Activated T-helper 17 cell treated with anti-CD3 and anti-CD28 coated beads, Interleukin-2, amount 50 U/mL, for 72 hours (primary cell): ENCODE results near the gene CITED2. TPM values are rescaled to one million over a fixed set of nuclear protein-coding genes. Genes with fewer than 3 reads are reported as not detected.

ENCODE experiments used
- ATAC-seq: fragments of 150-1000 bp; cut with Tn5 transposase; replicated peaks from 2 replicates; pipeline ENCODE4 v1.10.0; 2021; ENCODE audit warnings: mild to moderate bottlenecking, moderate library complexity
- H3K27ac Mint-ChIP-seq: one replicate; pipeline ENCODE4 v1.8.0; 2022; ENCODE audit warnings: mixed read lengths
- H3K27me3 Mint-ChIP-seq: one replicate; pipeline ENCODE4 v1.8.0; 2022; ENCODE audit warnings: mixed read lengths
- H3K36me3 Mint-ChIP-seq: one replicate; pipeline ENCODE4 v1.8.0; 2022; ENCODE audit warnings: low read depth, mild to moderate bottlenecking, mixed read lengths
- H3K4me1 Mint-ChIP-seq: one replicate; pipeline ENCODE4 v1.8.0; 2022; ENCODE audit warnings: mixed read lengths
- H3K4me3 Mint-ChIP-seq: one replicate; pipeline ENCODE4 v1.8.0; 2022; ENCODE audit warnings: mild to moderate bottlenecking, mixed read lengths
- H3K9me3 Mint-ChIP-seq: one replicate; pipeline ENCODE4 v1.8.0; 2022; ENCODE audit warnings: mixed read lengths
- total RNA-seq, 2 donors: library from RNA; stranded (reverse); gene quantifications; one replicate each; pipeline ENCODE4 v1.2.3, GENCODE V29; 2022

The CITED2 gene
- total RNA-seq, 2 donors from 2014 or later = 60.9 to 99.4 TPM

GRCh38 chr6:139337830-139338229 lies 36.6 kb downstream of the CITED2 start:
- H3K27me3 Mint-ChIP-seq = no peaks in the 10 kb centered on the region
- H3K4me3 Mint-ChIP-seq = no peak overlapping the region
- H3K36me3 Mint-ChIP-seq = no peaks in the 10 kb centered on the region
- H3K27ac Mint-ChIP-seq = no peak overlapping the region
- no peak for ATAC-seq
- H3K4me1 Mint-ChIP-seq = peaks cover 2% of the 10 kb centered on the region
- no peaks in the 10 kb centered on the region for H3K9me3 Mint-ChIP-seq

GRCh38 chr6:139337001-139337400 lies 37.4 kb downstream of the CITED2 start:
- no peaks in the 10 kb centered on the region for H3K27me3 Mint-ChIP-seq
- H3K9me3 Mint-ChIP-seq = no peaks in the 10 kb centered on the region

GRCh38 chr6:139336488-139336887 lies 38.0 kb downstream of the CITED2 start:
- Mint-ChIP-seq H3K4me3 (no peak overlapping the region), H3K9me3 (no peaks in the 10 kb centered on the region), H3K4me1 (no peaks in the 10 kb centered on the region), H3K36me3 (no peaks in the 10 kb centered on the region), H3K27me3 (no peaks in the 10 kb centered on the region), H3K27ac (no peak overlapping the region)
- ATAC-seq = no peak

More at GRCh38 chr6:139337001-139337400, 37.4 kb downstream of the CITED2 start:
- H3K4me3 Mint-ChIP-seq = no peak overlapping the region
- no peak for ATAC-seq
- no peaks in the 10 kb centered on the region for H3K4me1 Mint-ChIP-seq
- H3K36me3 Mint-ChIP-seq = no peaks in the 10 kb centered on the region
- H3K27ac Mint-ChIP-seq = no peak overlapping the region

- Mint-ChIP-seq H3K27ac (no peak overlapping the region), H3K27me3 (no peaks in the 10 kb centered on the region), H3K9me3 (no peaks in the 10 kb centered on the region), H3K4me3 (no peak overlapping the region), H3K36me3 (no peaks in the 10 kb centered on the region), H3K4me1 (no peaks in the 10 kb centered on the region)
- no peak for ATAC-seq
Measured at GRCh38 chr6:139335447-139336210, 38.8 kb downstream of the CITED2 start.

GRCh38 chr6:139334806-139335446 lies 39.5 kb downstream of the CITED2 start:
- H3K36me3 Mint-ChIP-seq = no peaks in the 10 kb centered on the region
- no peaks in the 10 kb centered on the region for H3K9me3 Mint-ChIP-seq
- ATAC-seq = no peak
- H3K4me1 Mint-ChIP-seq = no peaks in the 10 kb centered on the region
- no peak overlapping the region for H3K4me3 Mint-ChIP-seq
- peak overlapping the region; percentile 0 for H3K27ac Mint-ChIP-seq
- no peaks in the 10 kb centered on the region for H3K27me3 Mint-ChIP-seq

- H3K4me3 Mint-ChIP-seq = no peak overlapping the region
- no peaks in the 10 kb centered on the region for H3K27me3 Mint-ChIP-seq
- H3K9me3 Mint-ChIP-seq = peaks cover 4% of the 10 kb centered on the region
- H3K36me3 Mint-ChIP-seq = no peaks in the 10 kb centered on the region
- peaks cover under 1% of the 10 kb centered on the region for H3K4me1 Mint-ChIP-seq
- no peak for ATAC-seq
- no peak overlapping the region for H3K27ac Mint-ChIP-seq
Measured at GRCh38 chr6:139330826-139331500, 43.5 kb downstream of the CITED2 start.

GRCh38 chr6:139330306-139330705 lies 44.1 kb downstream of the CITED2 start:
- H3K27me3 Mint-ChIP-seq = no peaks in the 10 kb centered on the region
- H3K4me1 Mint-ChIP-seq = peaks cover 5% of the 10 kb centered on the region
- peaks cover 4% of the 10 kb centered on the region for H3K9me3 Mint-ChIP-seq
- H3K4me3 Mint-ChIP-seq = no peak overlapping the region
- ATAC-seq = no peak
- no peak overlapping the region for H3K27ac Mint-ChIP-seq
- H3K36me3 Mint-ChIP-seq = no peaks in the 10 kb centered on the region

GRCh38 chr6:139329224-139329623 lies 45.2 kb downstream of the CITED2 start:
- no peaks in the 10 kb centered on the region for H3K36me3 Mint-ChIP-seq
- H3K4me3 Mint-ChIP-seq = no peak overlapping the region
- H3K27ac Mint-ChIP-seq = no peak overlapping the region
- H3K27me3 Mint-ChIP-seq = no peaks in the 10 kb centered on the region
- ATAC-seq = no peak
- peaks cover 5% of the 10 kb centered on the region for H3K4me1 Mint-ChIP-seq
- H3K9me3 Mint-ChIP-seq = peaks cover 4% of the 10 kb centered on the region

GRCh38 chr6:139327038-139327437 lies 47.4 kb downstream of the CITED2 start:
- Mint-ChIP-seq H3K36me3 (no peaks in the 10 kb centered on the region), H3K4me3 (no peak overlapping the region), H3K9me3 (peaks cover 11% of the 10 kb centered on the region), H3K27me3 (no peaks in the 10 kb centered on the region), H3K27ac (peak overlapping the region; percentile 6), H3K4me1 (peaks cover 23% of the 10 kb centered on the region)
- no peak for ATAC-seq

GRCh38 chr6:139325686-139326085 lies 48.8 kb downstream of the CITED2 start:
- peak overlapping the region; percentile 58 for H3K27ac Mint-ChIP-seq
- ATAC-seq = no peak
- H3K36me3 Mint-ChIP-seq = no peaks in the 10 kb centered on the region
- peaks cover 11% of the 10 kb centered on the region for H3K9me3 Mint-ChIP-seq
- no peak overlapping the region for H3K4me3 Mint-ChIP-seq
- H3K27me3 Mint-ChIP-seq = no peaks in the 10 kb centered on the region
- peaks cover 25% of the 10 kb centered on the region for H3K4me1 Mint-ChIP-seq

- H3K36me3 Mint-ChIP-seq = no peaks in the 10 kb centered on the region
- peaks cover 11% of the 10 kb centered on the region for H3K9me3 Mint-ChIP-seq
- no peak for ATAC-seq
- H3K4me1 Mint-ChIP-seq = peaks cover 28% of the 10 kb centered on the region
- no peak overlapping the region for H3K4me3 Mint-ChIP-seq
- no peaks in the 10 kb centered on the region for H3K27me3 Mint-ChIP-seq
- H3K27ac Mint-ChIP-seq = no peak overlapping the region
Measured at GRCh38 chr6:139325125-139325524, 49.3 kb downstream of the CITED2 start.

- Mint-ChIP-seq H3K4me3 (peak overlapping the region; percentile 77), H3K27ac (peak overlapping the region; percentile 96), H3K9me3 (peaks cover 11% of the 10 kb centered on the region), H3K27me3 (no peaks in the 10 kb centered on the region), H3K36me3 (no peaks in the 10 kb centered on the region), H3K4me1 (peaks cover 28% of the 10 kb centered on the region)
- ATAC-seq = no peak
Measured at GRCh38 chr6:139324301-139324555, 50.2 kb downstream of the CITED2 start.

GRCh38 chr6:139323511-139324300 lies 50.7 kb downstream of the CITED2 start:
- peaks cover 11% of the 10 kb centered on the region for H3K9me3 Mint-ChIP-seq
- peak overlapping the region; percentile 77 for H3K4me3 Mint-ChIP-seq
- H3K4me1 Mint-ChIP-seq = peaks cover 28% of the 10 kb centered on the region
- H3K27me3 Mint-ChIP-seq = no peaks in the 10 kb centered on the region
- H3K36me3 Mint-ChIP-seq = no peaks in the 10 kb centered on the region
- peak overlapping the region; percentile 96 for H3K27ac Mint-ChIP-seq
- ATAC-seq = peak; percentile 90
